Transverse colon (tissue), 4 donors: ENCODE measurements around the gene FRAS1. TPM values are rescaled to one million over a fixed set of nuclear protein-coding genes. Genes with fewer than 3 reads are reported as not detected.
"Not testable (repeated sequence)": the region's sequence is repeated elsewhere in the genome, so short reads cannot be mapped to it uniquely, and the experiment has no call there.

ENCODE experiments used
- DNase-seq: peaks from one replicate; pipeline ENCODE4 v3.0.0-alpha.2; 2019
- H3K27ac ChIP-seq, 4 donors: fragments of 200-600 bp; sonication (generic); 2 replicates each; pipeline ENCODE4 v1.5.1; 2016 to 2018; ENCODE audit warnings: inconsistent platforms in 4 of 4
- H3K27me3 ChIP-seq: fragments of 200-600 bp; sonication (generic); 2 replicates; pipeline ENCODE4 v1.5.1; 2017; ENCODE audit warnings: inconsistent platforms
- H3K36me3 ChIP-seq, 4 donors: fragments of 200-600 bp; sonication (generic); 2 replicates each; pipeline ENCODE4 v1.5.1; 2017 to 2019; ENCODE audit warnings: inconsistent platforms in 4 of 4
- H3K4me1 ChIP-seq, 4 donors: fragments of 200-600 bp; sonication (generic); 2 replicates each; pipeline ENCODE4 v1.5.1; 2017 to 2020; ENCODE audit warnings: inconsistent platforms in 4 of 4
- H3K4me3 ChIP-seq, 4 donors: fragments of 200-600 bp; sonication (generic); 1 replicate in 1 of 4; 2 replicates in 3 of 4; pipeline versions ENCODE4 v1.5.1 to v1.6.1; 2017 to 2019; ENCODE audit warnings: inconsistent platforms in 4 of 4
- H3K9me3 ChIP-seq, 2 donors: fragments of 200-600 bp; sonication (generic); 2 replicates each; pipeline ENCODE4 v1.5.1; 2017 to 2019; ENCODE audit warnings: inconsistent platforms in 2 of 2
- CTCF ChIP-seq, 5 experiments: fragments of 200-600 bp in 3 of 5; fragments of 450-650 bp in 2 of 5; sonication (generic) in 3 of 5; IDR thresholded peaks; 1 replicate in 2 of 5; 2 replicates in 3 of 5; pipeline ENCODE4 v1.5.1; 2016 to 2017; ENCODE audit warnings: antibody characterized with exemption in 5 of 5, inconsistent platforms in 3 of 5, mild to moderate bottlenecking in 2 of 5, moderate library complexity in 1 of 5
- EP300 ChIP-seq: sonication (generic); formaldehyde crosslinking; IDR thresholded peaks from one replicate; pipeline ENCODE4 v1.6.1; 2017; ENCODE audit warnings: antibody characterized with exemption, low read depth
- POLR2A ChIP-seq: fragments of 450-650 bp; IDR thresholded peaks from one replicate; pipeline ENCODE4 v1.6.1; 2016; ENCODE audit warnings: antibody characterized with exemption, mild to moderate bottlenecking, moderate library complexity
- POLR2AphosphoS5 ChIP-seq, 3 donors: sonication (generic); formaldehyde crosslinking; IDR thresholded peaks; one replicate each; pipeline ENCODE4 v1.6.1; 2016; ENCODE audit warnings: antibody characterized with exemption in 3 of 3
- WGBS, 2 donors: methylation state at CpG; one replicate each; pipeline ENCODE4 v1.1.5; 2018; ENCODE audit warnings: low coverage in 1 of 2; 5-methylcytosine and 5-hydroxymethylcytosine counted together
- in situ Hi-C, 4 donors: fragments of 200-750 bp; cut with MboI; loops; one replicate each; pipeline versions ENCODE4 v1.15.0 to v1.15.1; 2017; ENCODE audit warnings: low sequenced_read_pairs in 3 of 4, low pct_ligation_motif_present in 1 of 4, low pct_unique_long_range_greater_than_20kb in 1 of 4
- intact Hi-C: fragments of 100-400 bp; cut with DNase I; formaldehyde crosslinking; loops from one replicate; pipeline ENCODE4 v1.15.1; 2023; ENCODE audit warnings: low total_unique reads
- total RNA-seq, 4 donors: library from RNA; depleted of rRNA; stranded (reverse); fragments of >200 nt; gene quantifications; one replicate each; pipeline ENCODE4 v1.1.0, GENCODE V29; 2016

The FRAS1 gene
- total RNA-seq, 4 donors from 2014 or later: 1.8 to 9.7 (median 3.1) TPM

- DNase-seq: no peak
- Histone ChIP-seq H3K9me3 (peaks cover 0 to 5% of the 10 kb centered on the region in 2 donors), H3K27me3 (no peaks in the 10 kb centered on the region), H3K27ac (no peak overlapping the region), H3K4me3 (no peak overlapping the region), H3K4me1 (no peaks in the 10 kb centered on the region), H3K36me3 (no peaks in the 10 kb centered on the region)
- intact Hi-C loops (no loop called here), in situ Hi-C loops (no loop called here)
- 66% methylated on average over 4 of the region's 4 CpGs; no CpG with 5 or more reads in 1 of the 2 donors for WGBS, 2 donors
- TF ChIP-seq POLR2A: no peak
- TF ChIP-seq CTCF (IDR thresholded peaks at IDR 0.05): no peak
- TF ChIP-seq EP300: no peak
- TF ChIP-seq POLR2AphosphoS5 (IDR thresholded peaks at IDR 0.05): no peak
Measured at GRCh38 chr4:78254893-78255292, 197.8 kb downstream of the FRAS1 start.

GRCh38 chr4:78265006-78265405 lies 207.9 kb downstream of the FRAS1 start:
- H3K36me3 ChIP-seq: no peaks in the 10 kb centered on the region
- in situ Hi-C loops: no loop called here
- no peaks in the 10 kb centered on the region for H3K4me1 ChIP-seq
- no peak for DNase-seq
- H3K9me3 ChIP-seq: no peaks in the 10 kb centered on the region
- H3K27ac ChIP-seq: no peak overlapping the region
- H3K4me3 ChIP-seq: no peak overlapping the region
- TF ChIP-seq CTCF (IDR thresholded peaks at IDR 0.05) (no peak), POLR2AphosphoS5 (IDR thresholded peaks at IDR 0.05) (no peak), EP300 (no peak), POLR2A (no peak)
- intact Hi-C loops: no loop called here
- 70 to 72% methylated on average over 5 of the region's 5 CpGs for WGBS, 2 donors
- H3K27me3 ChIP-seq: no peaks in the 10 kb centered on the region

DNA sequence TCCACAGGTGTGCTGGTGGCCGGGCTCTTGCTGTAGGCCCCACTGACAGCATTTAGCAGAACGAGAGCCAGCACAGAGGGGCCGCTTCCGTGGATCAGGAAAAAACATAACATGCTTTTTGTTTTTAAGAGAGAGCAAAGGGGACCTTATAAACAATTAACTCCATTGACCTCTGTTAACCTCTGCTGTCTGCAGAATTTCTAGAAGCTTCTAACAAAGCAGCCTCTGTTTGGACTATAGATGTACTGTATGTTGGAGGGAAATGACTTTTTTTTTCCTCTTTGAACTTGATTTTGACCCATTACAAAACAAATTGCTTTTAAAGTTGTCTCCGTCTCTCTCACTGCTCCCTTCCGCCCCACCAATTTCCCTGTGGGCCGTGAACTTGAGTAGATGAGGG lies 210.7 kb downstream of the FRAS1 start:
- Histone ChIP-seq H3K27ac (no peak overlapping the region), H3K9me3 (no peaks in the 10 kb centered on the region), H3K36me3 (no peaks in the 10 kb centered on the region), H3K4me1 (no peaks in the 10 kb centered on the region), H3K27me3 (no peaks in the 10 kb centered on the region), H3K4me3 (no peak overlapping the region)
- TF ChIP-seq CTCF (IDR thresholded peaks at IDR 0.05): no peak
- no peak for TF ChIP-seq POLR2A
- no peak for TF ChIP-seq POLR2AphosphoS5 (IDR thresholded peaks at IDR 0.05)
- TF ChIP-seq EP300: no peak
- WGBS, 2 donors: 74 to 81% methylated on average over 3 to 7 of the region's 7 CpGs
- in situ Hi-C loops (no loop called here), intact Hi-C loops (no loop called here)
- DNase-seq: no peak

GRCh38 chr4:78268597-78268996 lies 211.5 kb downstream of the FRAS1 start:
- in situ Hi-C loops (no loop called here), intact Hi-C loops (no loop called here)
- TF ChIP-seq POLR2A (no peak), CTCF (IDR thresholded peaks at IDR 0.05) (no peak), POLR2AphosphoS5 (IDR thresholded peaks at IDR 0.05) (no peak), EP300 (no peak)
- no peaks in the 10 kb centered on the region for H3K9me3 ChIP-seq
- no peaks in the 10 kb centered on the region for H3K4me1 ChIP-seq
- no peak overlapping the region for H3K4me3 ChIP-seq
- H3K27ac ChIP-seq: no peak overlapping the region
- H3K36me3 ChIP-seq: no peaks in the 10 kb centered on the region
- H3K27me3 ChIP-seq: no peaks in the 10 kb centered on the region
- 85 to 88% methylated on average over 2 of the region's 2 CpGs for WGBS, 2 donors
- DNase-seq: no peak

- H3K4me1 ChIP-seq, in situ Hi-C loops, H3K9me3 ChIP-seq, H3K27ac ChIP-seq, H3K27me3 ChIP-seq, H3K4me3 ChIP-seq, intact Hi-C loops, DNase-seq, H3K36me3 ChIP-seq: not testable (repeated sequence)
- 63 to 96% methylated on average over 4 of the region's 4 CpGs for WGBS, 2 donors
Measured at GRCh38 chr4:78275450-78275849, 218.3 kb downstream of the FRAS1 start.
